Measurements from ENCODE around the gene MPZL1.
"Not testable (repeated sequence)": the region's sequence is repeated elsewhere in the genome, so short reads cannot be mapped to it uniquely, and the experiment has no call there.

GRCh38 chr1:167741103-167741502 is 19.3 kb downstream of the MPZL1 start:
- TF ChIP-seq CTCF (conservative IDR thresholded peaks at IDR 0.05 in 1 of 2, IDR thresholded peaks at IDR 0.05 in 1 of 2; ENCODE audit: low read depth in 1 of 2, low read length in 2 of 2); EZH2 (IDR thresholded peaks at IDR 0.05; ENCODE audit: low read length, missing control alignments): not testable (repeated sequence)
